Measurements from ENCODE around the gene ZFPL1. TPM values are rescaled to one million over a fixed set of nuclear protein-coding genes. Genes with fewer than 3 reads are reported as not detected.
A peak's percentile ranks its signal among the peaks of the same experiment; 100 is the strongest.

ZFPL1 gene
- total and polyA plus RNA-seq, 10 of the 15 experiments (the other 5 are each of a cell fraction or from before 2014, with no cell fraction given), result 2.2 to 37.8 (median 27.0) TPM

DNA sequence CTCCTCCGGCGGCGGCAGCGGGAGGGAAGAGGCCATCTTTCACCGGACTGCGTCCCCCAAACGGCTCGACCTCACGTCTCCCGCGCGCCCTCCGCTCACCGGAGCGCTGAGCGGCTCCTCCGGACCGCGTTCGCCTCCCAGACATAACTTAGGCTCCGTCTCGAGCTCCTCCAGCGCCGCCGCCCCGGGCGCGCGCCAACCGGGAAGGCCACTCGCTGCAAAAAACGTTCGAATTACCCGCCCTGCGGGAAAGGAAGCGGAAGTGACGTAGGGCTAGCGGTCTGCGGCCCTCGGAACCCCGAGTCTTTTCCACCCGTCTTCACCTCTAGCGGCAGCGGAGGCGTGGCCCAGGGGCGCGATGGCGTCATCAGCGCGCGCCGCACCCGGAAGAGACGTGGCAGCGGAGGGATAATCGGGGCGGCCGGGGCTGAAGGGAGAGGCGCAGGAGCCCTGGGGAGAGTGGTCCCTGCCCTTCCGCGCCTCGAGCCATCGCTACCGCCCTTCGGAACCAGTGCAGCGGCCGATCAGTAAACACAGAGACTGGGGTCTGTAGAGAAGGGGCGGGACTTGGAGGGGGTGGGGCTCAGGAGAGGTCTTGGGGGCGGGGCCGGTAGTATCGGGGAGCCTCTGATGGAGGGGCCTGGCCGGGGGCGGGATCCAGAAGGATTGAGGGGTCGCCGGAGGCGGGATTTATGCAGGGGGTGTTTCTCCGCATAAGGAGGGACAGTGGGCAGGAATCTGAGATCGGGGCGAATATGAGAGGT lies at the start of gene ZFPL1, which contains the start of gene CDCA5 (continued):
- TF ChIP-seq, protein P1, sequence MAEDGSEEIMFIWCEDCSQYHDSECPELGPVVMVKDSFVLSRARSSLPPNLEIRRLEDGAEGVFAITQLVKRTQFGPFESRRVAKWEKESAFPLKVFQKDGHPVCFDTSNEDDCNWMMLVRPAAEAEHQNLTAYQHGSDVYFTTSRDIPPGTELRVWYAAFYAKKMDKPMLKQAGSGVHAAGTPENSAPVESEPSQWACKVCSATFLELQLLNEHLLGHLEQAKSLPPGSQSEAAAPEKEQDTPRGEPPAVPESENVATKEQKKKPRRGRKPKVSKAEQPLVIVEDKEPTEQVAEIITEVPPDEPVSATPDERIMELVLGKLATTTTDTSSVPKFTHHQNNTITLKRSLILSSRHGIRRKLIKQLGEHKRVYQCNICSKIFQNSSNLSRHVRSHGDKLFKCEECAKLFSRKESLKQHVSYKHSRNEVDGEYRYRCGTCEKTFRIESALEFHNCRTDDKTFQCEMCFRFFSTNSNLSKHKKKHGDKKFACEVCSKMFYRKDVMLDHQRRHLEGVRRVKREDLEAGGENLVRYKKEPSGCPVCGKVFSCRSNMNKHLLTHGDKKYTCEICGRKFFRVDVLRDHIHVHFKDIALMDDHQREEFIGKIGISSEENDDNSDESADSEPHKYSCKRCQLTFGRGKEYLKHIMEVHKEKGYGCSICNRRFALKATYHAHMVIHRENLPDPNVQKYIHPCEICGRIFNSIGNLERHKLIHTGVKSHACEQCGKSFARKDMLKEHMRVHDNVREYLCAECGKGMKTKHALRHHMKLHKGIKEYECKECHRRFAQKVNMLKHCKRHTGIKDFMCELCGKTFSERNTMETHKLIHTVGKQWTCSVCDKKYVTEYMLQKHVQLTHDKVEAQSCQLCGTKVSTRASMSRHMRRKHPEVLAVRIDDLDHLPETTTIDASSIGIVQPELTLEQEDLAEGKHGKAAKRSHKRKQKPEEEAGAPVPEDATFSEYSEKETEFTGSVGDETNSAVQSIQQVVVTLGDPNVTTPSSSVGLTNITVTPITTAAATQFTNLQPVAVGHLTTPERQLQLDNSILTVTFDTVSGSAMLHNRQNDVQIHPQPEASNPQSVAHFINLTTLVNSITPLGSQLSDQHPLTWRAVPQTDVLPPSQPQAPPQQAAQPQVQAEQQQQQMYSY (CRISPR knock-in tag; IDR thresholded peaks at IDR 0.05), result no peak
- TF ChIP-seq FOS (IDR thresholded peaks at IDR 0.05; ENCODE audit: borderline replicate concordance, extremely low read depth, insufficient read length) (no peak), DPF2 (IDR thresholded peaks at IDR 0.05) (no peak), ZNF217 (IDR thresholded peaks at IDR 0.05) (no peak), MAX (IDR thresholded peaks at IDR 0.05; ENCODE audit: low read depth, low read length) (peak; percentile 94), BCL11A (IDR thresholded peaks at IDR 0.05; ENCODE audit: low read depth, low read length) (no peak), SPI1 (IDR thresholded peaks at IDR 0.05; ENCODE audit: borderline replicate concordance, insufficient read depth, low read depth, low read length) (peak; percentile 46; the same call in 1 of the 2 replicates), ZNF274 (IDR thresholded peaks at IDR 0.05; ENCODE audit: insufficient read depth, insufficient read length) (no peak), FOXK2 (IDR thresholded peaks at IDR 0.05) (0 out of 2 replicates have a peak, but pooled peaks have one; percentile 22), RFX5 (IDR thresholded peaks at IDR 0.05; ENCODE audit: low read depth, low read length) (peak; percentile 57; the same call in 1 of the 2 replicates), CREB1 (IDR thresholded peaks at IDR 0.05; ENCODE audit: low read depth) (peak; percentile 99), ZZZ3 (IDR thresholded peaks at IDR 0.05; ENCODE audit: control insufficient read depth, insufficient read length, low read depth) (no peak), RAD21 (IDR thresholded peaks at IDR 0.05; ENCODE audit: insufficient read depth, low read depth, low read length) (no peak), ZNF207 (IDR thresholded peaks at IDR 0.05; ENCODE audit: borderline replicate concordance) (0 out of 2 replicates have a peak, but pooled peaks have one; percentile 52), BACH1 (IDR thresholded peaks at IDR 0.05; ENCODE audit: borderline replicate concordance) (peak; percentile 33; the same call in 1 of the 2 replicates), ATF2 (IDR thresholded peaks at IDR 0.05; ENCODE audit: low read length) (no peak)
- TF ChIP-seq, protein P2, sequence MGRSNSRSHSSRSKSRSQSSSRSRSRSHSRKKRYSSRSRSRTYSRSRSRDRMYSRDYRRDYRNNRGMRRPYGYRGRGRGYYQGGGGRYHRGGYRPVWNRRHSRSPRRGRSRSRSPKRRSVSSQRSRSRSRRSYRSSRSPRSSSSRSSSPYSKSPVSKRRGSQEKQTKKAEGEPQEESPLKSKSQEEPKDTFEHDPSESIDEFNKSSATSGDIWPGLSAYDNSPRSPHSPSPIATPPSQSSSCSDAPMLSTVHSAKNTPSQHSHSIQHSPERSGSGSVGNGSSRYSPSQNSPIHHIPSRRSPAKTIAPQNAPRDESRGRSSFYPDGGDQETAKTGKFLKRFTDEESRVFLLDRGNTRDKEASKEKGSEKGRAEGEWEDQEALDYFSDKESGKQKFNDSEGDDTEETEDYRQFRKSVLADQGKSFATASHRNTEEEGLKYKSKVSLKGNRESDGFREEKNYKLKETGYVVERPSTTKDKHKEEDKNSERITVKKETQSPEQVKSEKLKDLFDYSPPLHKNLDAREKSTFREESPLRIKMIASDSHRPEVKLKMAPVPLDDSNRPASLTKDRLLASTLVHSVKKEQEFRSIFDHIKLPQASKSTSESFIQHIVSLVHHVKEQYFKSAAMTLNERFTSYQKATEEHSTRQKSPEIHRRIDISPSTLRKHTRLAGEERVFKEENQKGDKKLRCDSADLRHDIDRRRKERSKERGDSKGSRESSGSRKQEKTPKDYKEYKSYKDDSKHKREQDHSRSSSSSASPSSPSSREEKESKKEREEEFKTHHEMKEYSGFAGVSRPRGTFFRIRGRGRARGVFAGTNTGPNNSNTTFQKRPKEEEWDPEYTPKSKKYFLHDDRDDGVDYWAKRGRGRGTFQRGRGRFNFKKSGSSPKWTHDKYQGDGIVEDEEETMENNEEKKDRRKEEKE (IDR thresholded peaks at IDR 0.05), result no peak
- TF ChIP-seq, protein P3, sequence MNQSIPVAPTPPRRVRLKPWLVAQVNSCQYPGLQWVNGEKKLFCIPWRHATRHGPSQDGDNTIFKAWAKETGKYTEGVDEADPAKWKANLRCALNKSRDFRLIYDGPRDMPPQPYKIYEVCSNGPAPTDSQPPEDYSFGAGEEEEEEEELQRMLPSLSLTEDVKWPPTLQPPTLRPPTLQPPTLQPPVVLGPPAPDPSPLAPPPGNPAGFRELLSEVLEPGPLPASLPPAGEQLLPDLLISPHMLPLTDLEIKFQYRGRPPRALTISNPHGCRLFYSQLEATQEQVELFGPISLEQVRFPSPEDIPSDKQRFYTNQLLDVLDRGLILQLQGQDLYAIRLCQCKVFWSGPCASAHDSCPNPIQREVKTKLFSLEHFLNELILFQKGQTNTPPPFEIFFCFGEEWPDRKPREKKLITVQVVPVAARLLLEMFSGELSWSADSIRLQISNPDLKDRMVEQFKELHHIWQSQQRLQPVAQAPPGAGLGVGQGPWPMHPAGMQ (IDR thresholded peaks at IDR 0.05; ENCODE audit: borderline replicate concordance), result no peak
- TF ChIP-seq, protein P4, sequence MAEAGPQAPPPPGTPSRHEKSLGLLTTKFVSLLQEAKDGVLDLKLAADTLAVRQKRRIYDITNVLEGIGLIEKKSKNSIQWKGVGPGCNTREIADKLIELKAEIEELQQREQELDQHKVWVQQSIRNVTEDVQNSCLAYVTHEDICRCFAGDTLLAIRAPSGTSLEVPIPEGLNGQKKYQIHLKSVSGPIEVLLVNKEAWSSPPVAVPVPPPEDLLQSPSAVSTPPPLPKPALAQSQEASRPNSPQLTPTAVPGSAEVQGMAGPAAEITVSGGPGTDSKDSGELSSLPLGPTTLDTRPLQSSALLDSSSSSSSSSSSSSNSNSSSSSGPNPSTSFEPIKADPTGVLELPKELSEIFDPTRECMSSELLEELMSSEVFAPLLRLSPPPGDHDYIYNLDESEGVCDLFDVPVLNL (IDR thresholded peaks at IDR 0.05; ENCODE audit: low read depth, low read length), result peak; percentile 100

All from GM12878 (cell line).